Hepatocyte (in vitro differentiated cells): ENCODE data around the gene AFAP1. TPM values are rescaled to one million over a fixed set of nuclear protein-coding genes. Genes with fewer than 3 reads are reported as not detected.

Experiments
- DNase-seq: peaks from one replicate; pipeline ENCODE4 v3.0.0-alpha.2; 2016; ENCODE audit warnings: low spot score
- H2AFZ ChIP-seq: fragments of 200-600 bp; sonication (generic); 2 replicates; pipeline ENCODE4 v1.6.0; 2016; ENCODE audit warnings: antibody characterized with exemption, mild to moderate bottlenecking
- H3K27ac ChIP-seq: fragments of 200-600 bp; sonication (generic); 2 replicates; pipeline ENCODE4 v1.5.1; 2016; ENCODE audit warnings: mild to moderate bottlenecking
- H3K27me3 ChIP-seq: fragments of 200-600 bp; sonication (generic); 2 replicates; pipeline ENCODE4 v1.6.1; 2016
- H3K36me3 ChIP-seq: fragments of 200-600 bp; sonication (generic); replicated peaks from 2 replicates; pipeline ENCODE4 v1.5.1; 2016; ENCODE audit warnings: low read depth; ENCODE audit not compliant: insufficient read depth
- H3K4me1 ChIP-seq: fragments of 200-600 bp; sonication (generic); 2 replicates; pipeline ENCODE4 v1.5.1; 2016; ENCODE audit warnings: mild to moderate bottlenecking, moderate library complexity; ENCODE audit not compliant: insufficient read depth
- H3K4me2 ChIP-seq: fragments of 200-600 bp; sonication (generic); 2 replicates; pipeline ENCODE4 v1.6.0; 2016
- H3K4me3 ChIP-seq: fragments of 200-600 bp; sonication (generic); 2 replicates; pipeline ENCODE4 v1.5.1; 2016; ENCODE audit warnings: mild to moderate bottlenecking
- H3K79me2 ChIP-seq: fragments of 200-600 bp; sonication (generic); 2 replicates; pipeline ENCODE4 v1.6.0; 2017; ENCODE audit warnings: mild to moderate bottlenecking
- H3K9me2 ChIP-seq: fragments of 200-600 bp; sonication (generic); replicated peaks from 2 replicates; pipeline ENCODE4 v1.6.0; 2017; ENCODE audit warnings: mild to moderate bottlenecking; ENCODE audit not compliant: insufficient read depth
- H3K9me3 ChIP-seq: fragments of 200-600 bp; sonication (generic); 2 replicates; pipeline ENCODE4 v1.5.1; 2016; ENCODE audit warnings: low read depth, mild to moderate bottlenecking
- H4K20me1 ChIP-seq: fragments of 200-600 bp; sonication (generic); 2 replicates; pipeline ENCODE4 v1.6.0; 2016; ENCODE audit warnings: mild to moderate bottlenecking; ENCODE audit not compliant: insufficient read depth, poor library complexity, severe bottlenecking
- CTCF ChIP-seq: fragments of 200-600 bp; sonication (generic); IDR thresholded peaks from 2 replicates; pipeline ENCODE4 v1.5.1; 2016; ENCODE audit warnings: antibody characterized with exemption, mild to moderate bottlenecking; ENCODE audit not compliant: poor library complexity
- EZH2 ChIP-seq: fragments of 200-600 bp; sonication (generic); IDR thresholded peaks from 2 replicates; pipeline ENCODE4 v1.6.1; 2016; ENCODE audit warnings: antibody characterized with exemption, mild to moderate bottlenecking, borderline replicate concordance
- EZH2phosphoT487 ChIP-seq: fragments of 200-600 bp; sonication (generic); IDR thresholded peaks from one replicate; pipeline ENCODE4 v1.6.1; 2018; ENCODE audit warnings: antibody characterized with exemption, mild to moderate bottlenecking, low read depth, moderate library complexity; ENCODE audit not compliant: unreplicated experiment, severe bottlenecking
- WGBS: methylation state at CpG from one replicate; pipeline ENCODE4 v1.1.6; 2016; ENCODE audit warnings: low lambda C conversion rate; ENCODE audit errors: missing lambda C conversion rate; 5-methylcytosine and 5-hydroxymethylcytosine counted together
- polyA plus RNA-seq: library from polyadenylated mRNA; unstranded; fragments of >200 nt; fragmentation: Nextera tagmentation; extraction: Ambion mirVana; gene quantifications from 2 replicates; pipeline ENCODE4 v1.2.1, GENCODE V29; 2016
- total RNA-seq: library from RNA; depleted of rRNA; stranded (reverse); fragments of >200 nt; gene quantifications from 2 replicates; pipeline ENCODE4 v1.2.3, GENCODE V29; 2014

AFAP1 gene
- total RNA-seq (12.6 and 16.2 TPM in 2 replicates), polyA plus RNA-seq (6.9 and 9.3 TPM in 2 replicates)

GRCh38 chr4:7939377-7940108 lies at the start of gene AFAP1:
AFAP1 (minus strand) TSS chr4:7939861; CDS start chr4:7872078, 67,783 bp downstream.
- no peak for TF ChIP-seq CTCF
- TF ChIP-seq EZH2 = no peak
- no peak for TF ChIP-seq EZH2phosphoT487
- no peaks in the 10 kb centered on the region for H3K27me3 ChIP-seq
- peaks cover 49% of the 10 kb centered on the region for H3K79me2 ChIP-seq
- WGBS = 1% methylated on average over 42 of the region's 96 CpGs
- DNase-seq = peak; percentile 97
- H2AFZ ChIP-seq = peak within 1 kb of the TSS; percentile 85
- peak within 1 kb of the TSS; percentile 87 for H3K4me2 ChIP-seq
- H3K27ac ChIP-seq = peak within 1 kb of the TSS; percentile 90
- H3K36me3 ChIP-seq = no peaks in the 10 kb centered on the region
- H3K9me2 ChIP-seq = no peaks in the 10 kb centered on the region
- no peaks in the 10 kb centered on the region for H3K9me3 ChIP-seq
- peaks cover 21% of the 10 kb centered on the region for H4K20me1 ChIP-seq
- H3K4me3 ChIP-seq = peak within 1 kb of the TSS; percentile 98
- peaks cover 8% of the 10 kb centered on the region for H3K4me1 ChIP-seq

- Histone ChIP-seq H4K20me1 (no peaks in the 10 kb centered on the region), H3K4me1 (no peaks in the 10 kb centered on the region), H3K36me3 (no peaks in the 10 kb centered on the region), H2AFZ (no peak overlapping the region), H3K4me3 (no peak overlapping the region), H3K27me3 (no peaks in the 10 kb centered on the region), H3K9me3 (no peaks in the 10 kb centered on the region), H3K27ac (no peak overlapping the region), H3K9me2 (no peaks in the 10 kb centered on the region), H3K79me2 (no peaks in the 10 kb centered on the region), H3K4me2 (no peak overlapping the region)
- no peak for TF ChIP-seq EZH2
- no peak for TF ChIP-seq EZH2phosphoT487
- TF ChIP-seq CTCF = no peak
- WGBS = 67% methylated on average over 1 of the region's 1 CpG
- DNase-seq = no peak
These were observed 48.8 kb upstream of the AFAP1 start for GRCh38 chr4:7988437-7988836.

GRCh38 chr4:7987148-7987989 lies 47.7 kb upstream of the AFAP1 start:
- TF ChIP-seq CTCF (peak; percentile 88), EZH2 (no peak)
- no peaks in the 10 kb centered on the region for H3K27me3 ChIP-seq
- no peaks in the 10 kb centered on the region for H3K9me2 ChIP-seq
- peak; percentile 88 for DNase-seq
- no peaks in the 10 kb centered on the region for H3K36me3 ChIP-seq
- no peak overlapping the region for H3K27ac ChIP-seq
- no peaks in the 10 kb centered on the region for H3K79me2 ChIP-seq
- H3K9me3 ChIP-seq = no peaks in the 10 kb centered on the region
- no peaks in the 10 kb centered on the region for H4K20me1 ChIP-seq
- H2AFZ ChIP-seq = no peak overlapping the region
- no peak overlapping the region for H3K4me3 ChIP-seq
- 51% methylated on average over 10 of the region's 10 CpGs for whole genome bisulfite sequencing
- no peak overlapping the region for H3K4me2 ChIP-seq
- no peaks in the 10 kb centered on the region for H3K4me1 ChIP-seq
